Measurements from ENCODE around the gene ZNF195.
"Not testable (repeated sequence)": the region's sequence is repeated elsewhere in the genome, so short reads cannot be mapped to it uniquely, and the experiment has no call there.

ZNF195 gene

GRCh38 chr11:3346587-3346986, 32.4 kb downstream of the ZNF195 start:
- DNase-seq, result no peak

DNA sequence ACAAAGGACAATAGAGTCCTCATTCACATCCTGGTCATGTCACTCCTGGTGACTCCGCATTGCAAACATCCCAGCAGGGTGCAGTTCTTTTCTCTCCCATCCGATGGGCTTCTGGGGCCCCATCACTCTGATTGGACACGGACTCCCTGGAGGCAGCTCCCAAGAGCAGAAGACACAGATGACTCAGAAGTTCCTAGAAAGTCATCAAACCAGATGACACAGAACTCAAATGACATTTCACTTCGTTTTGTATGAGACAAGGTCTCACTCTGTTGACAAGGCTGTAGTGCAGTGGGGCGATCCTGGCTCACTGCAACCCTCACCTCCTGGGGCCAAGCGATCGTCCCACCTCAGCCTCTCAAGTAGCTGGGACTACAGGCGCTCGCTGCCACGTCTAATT, 33.2 kb downstream of the ZNF195 start:
- no peak for DNase-seq

DNA sequence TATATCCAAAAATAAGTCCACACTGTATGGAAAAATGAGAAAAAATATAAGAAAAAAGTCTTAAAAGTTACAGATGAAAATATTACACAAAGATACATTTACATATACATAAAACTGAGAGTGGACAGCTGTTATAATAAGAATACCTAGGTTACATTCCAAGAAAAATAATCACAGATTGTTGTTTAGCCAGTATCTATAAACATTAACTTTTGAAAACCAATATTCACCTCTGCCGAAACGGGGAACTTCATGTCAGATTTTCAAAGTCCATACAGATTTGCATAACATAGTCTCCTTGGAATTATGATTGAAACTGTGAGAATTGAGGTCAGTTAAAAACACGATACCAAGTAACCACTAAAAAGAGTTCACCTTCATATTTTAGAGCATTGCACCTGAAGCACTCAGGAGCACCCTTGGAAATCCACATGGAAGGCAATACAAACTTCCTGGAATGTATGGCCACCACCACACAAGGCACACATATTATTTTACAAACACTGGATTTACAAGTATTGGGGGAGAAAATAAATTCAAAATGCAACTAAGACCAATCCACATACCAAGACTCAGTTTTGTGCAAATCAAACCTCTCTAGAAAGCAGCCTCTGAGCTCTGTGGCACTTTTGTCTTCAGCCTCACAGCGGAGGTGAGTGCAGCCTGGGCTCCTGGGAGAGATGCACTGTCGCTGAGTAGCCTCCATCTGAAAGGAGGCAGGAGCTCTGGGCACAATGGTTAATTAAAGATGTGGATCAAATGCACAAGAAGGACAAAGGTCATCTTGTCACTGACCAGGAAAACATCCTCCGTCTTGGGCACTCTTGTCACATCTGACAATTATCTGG, 34.4 kb downstream of the ZNF195 start:
- DNase-seq, result no peak

DNA sequence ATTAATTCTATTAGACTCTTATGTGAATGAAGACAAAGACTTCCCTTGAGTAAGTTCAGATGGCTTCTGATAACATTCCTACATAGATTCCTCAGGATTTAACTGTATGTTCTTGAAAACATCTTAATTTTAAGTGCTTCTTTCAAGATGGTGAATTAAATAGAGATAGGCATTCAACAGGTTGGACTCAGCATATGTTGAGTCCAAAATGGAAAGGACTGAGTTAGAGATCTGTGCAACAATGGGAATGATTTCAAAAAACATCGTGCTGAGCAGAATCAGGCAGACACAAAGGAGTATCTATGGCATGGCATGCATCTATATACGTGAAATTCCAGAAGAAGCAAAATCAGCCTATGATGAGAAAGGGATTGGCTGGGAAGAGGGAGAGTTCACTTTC, 36.2 kb downstream of the ZNF195 start:
- no peak for DNase-seq

DNA sequence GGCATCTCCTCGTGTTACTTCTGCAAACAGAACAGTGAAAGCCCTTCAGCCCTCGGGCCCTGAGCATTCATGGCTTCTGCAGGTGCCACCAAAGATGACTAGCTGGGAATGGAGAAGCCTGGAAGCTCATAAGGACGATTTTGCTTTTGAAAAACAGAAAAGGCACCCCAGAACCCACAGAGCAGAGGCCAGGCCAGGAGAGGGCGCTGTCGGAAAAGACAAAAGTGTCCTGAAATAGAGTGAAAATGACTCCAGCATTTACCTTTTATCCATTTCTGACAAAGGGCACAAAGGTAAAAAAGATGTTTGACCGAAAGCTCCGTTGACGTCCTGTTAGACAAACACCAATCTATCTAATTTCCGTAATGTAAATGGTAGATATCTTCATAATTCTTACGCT, 37.6 kb downstream of the ZNF195 start:
- DNase-seq, result peak; percentile 49 to 70

GRCh38 chr11:3340025-3340424, 38.9 kb downstream of the ZNF195 start:
- no peak for DNase-seq

GRCh38 chr11:3339340-3339624, 39.7 kb downstream of the ZNF195 start:
- no peak for DNase-seq

DNA sequence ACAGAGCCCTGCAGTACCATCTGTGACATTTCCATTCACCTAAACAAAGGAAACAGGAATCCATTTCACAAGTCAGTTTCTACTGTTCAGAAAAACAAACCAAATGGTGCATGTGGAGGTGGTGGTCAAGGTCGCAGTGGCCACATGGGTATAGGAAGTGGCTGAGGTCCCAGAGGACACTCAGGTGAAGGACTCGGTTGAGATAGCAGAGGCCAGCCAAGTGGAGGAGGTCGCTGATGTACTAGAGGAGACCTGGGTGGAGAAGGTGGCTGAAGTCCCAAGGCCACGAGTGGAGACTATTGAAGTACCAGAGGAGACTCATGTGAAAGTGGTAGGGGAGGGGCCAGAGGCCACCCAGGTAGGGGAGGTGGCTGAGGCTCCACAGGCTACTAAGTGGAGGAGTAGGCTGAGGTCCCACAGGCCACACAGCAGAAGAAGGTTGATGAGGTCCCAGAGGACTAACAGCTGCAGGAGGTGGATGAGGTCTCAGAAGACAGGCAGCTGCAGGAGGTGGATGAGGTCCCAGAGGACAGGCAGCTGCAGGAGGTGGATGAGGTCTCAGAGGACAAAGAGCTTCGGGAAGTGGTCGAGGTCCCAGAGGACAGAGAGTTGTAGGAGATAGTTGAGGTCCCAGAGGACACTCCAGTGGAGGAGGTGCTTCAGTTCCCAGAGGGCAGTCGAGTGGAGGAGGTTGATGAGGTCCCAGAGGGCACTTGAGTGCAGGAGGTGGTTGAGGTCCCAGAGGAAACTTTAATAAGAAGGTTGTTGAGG, 40.2 kb downstream of the ZNF195 start:
- DNase-seq, result no peak

DNA sequence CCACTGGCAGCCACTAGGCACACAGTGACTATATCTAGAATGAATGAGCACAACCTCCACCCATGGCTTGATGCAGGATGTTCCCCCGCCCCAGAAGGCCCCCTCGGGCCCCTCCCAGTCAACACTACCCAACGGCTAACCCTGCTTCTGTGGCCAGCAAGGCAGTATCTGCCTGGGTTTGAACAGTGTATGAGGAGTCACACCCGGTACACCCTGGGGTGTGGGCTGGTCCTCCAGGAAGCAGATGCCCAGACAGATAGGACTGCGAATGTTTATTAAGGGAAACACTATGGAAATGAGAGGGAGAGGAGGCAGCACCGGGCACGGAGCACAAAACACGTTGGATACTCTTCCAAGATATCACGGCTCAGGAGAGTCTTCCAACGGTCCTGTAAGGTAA, 42.5 kb downstream of the ZNF195 start:
- not testable (repeated sequence) for DNase-seq

DNA sequence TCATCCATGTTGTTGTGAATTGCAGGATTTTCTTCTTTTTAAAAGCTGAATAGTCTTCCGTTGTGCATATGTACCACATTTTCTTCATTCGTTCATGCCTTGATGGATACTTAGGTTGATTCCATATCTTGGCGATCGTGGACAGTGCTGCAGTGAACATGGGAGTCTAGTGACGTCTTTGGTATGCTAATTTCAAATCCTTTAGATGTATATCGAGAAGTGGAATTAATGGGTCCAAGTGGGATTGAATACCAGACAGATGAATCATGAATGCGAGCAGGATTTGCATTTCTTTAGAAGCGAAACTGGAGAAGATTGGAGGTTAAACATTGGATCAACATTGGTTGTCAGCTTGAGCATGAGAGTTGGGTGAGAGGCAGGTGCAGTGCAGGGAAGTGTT, 45.8 kb downstream of the ZNF195 start:
- not testable (repeated sequence) for DNase-seq

GRCh38 chr11:3331078-3331477, 47.9 kb downstream of the ZNF195 start:
- not testable (repeated sequence) for DNase-seq

DNA sequence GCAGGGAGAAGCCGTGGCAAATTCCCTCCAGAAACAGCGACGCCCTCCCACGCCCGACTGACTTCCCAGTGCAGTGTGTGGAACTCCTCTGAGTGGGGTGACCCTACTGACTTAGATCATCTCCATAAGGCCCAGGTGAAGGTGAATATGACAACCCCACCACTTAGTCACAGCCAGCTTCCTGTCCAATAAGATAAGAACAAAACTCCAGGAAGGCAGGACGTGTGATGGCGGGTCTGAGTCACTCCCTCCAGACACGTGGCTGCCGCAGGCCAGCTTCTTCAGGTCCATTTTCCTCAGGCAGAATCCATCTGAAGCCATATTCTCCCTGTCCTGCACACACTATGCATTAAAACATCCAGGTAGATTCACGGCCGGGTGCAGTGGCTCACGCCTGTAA, 48.9 kb downstream of the ZNF195 start:
- not testable (repeated sequence) for DNase-seq

DNA sequence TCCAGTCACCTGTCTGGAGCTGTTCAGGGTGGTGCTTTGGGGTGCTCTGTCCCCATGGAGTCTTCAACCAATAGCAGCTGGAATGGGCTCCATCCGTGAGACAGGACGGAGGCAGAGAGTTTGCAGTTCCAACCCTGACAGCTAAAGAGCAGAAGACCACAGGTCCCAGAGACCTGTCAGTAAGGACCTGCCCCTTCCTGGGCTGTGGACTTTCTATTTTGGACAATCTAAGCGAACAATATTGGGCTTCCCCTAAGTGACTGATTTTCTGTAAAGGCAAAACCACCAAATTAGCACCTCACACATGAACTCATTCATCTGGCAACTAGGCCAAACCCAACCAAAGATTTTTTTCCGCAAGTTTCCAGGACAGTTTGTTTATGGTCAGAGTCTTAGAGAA, 50.4 kb downstream of the ZNF195 start:
- DNase-seq, result not testable (repeated sequence)

DNA sequence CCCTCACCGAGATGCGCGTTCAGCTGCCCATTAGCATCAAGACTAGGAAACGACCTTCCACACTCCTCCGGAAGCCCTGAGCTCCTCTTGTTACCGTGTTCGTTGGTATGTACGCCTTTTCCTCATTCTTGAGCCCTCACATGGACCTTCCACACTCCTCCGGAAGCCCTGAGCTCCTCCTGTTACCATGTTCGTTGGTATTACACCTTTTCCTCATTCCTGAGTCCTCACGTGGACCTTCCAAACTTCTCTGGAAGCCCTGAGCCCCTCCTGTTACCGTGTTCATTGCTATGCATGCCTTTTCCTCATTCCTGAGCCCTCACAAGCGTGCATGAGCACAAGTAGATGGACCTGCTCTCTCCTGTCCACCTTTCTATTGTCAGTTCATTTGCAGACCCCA, 52.5 kb downstream of the ZNF195 start:
- not testable (repeated sequence) for DNase-seq

DNA sequence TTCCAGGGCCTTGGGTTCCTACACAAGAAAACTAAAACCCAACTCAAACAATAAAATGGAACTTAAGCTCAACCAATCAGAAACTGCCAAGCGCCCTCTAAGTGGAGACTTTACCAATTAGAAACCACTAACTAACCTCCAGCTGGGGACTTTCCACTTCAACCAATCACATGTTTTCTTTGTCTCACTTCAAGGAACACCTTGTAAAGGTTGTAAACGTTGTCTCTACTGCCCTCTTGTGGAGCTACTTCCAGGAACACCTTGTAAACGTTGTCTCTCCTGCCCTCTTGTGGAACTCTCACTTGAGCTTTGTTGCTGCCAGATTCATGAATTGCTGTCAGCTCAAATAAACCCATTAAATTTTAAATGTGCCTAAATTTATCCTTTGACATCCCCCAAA, 54.2 kb downstream of the ZNF195 start:
- not testable (repeated sequence) for DNase-seq
